SK-N-SH (cell line): ENCODE results near the gene MAPK11. TPM values are rescaled to one million over a fixed set of nuclear protein-coding genes. Genes with fewer than 3 reads are reported as not detected.
A peak's percentile ranks its signal among the peaks of the same experiment; 100 is the strongest.

ENCODE experiments used
- CTCF ChIA-PET: fragments of 300-600, 350-600 bp; formaldehyde crosslinking; extraction: SDS; loops from one replicate; lab custom pipeline; 2021; lab: Yijun Ruan, JAX
- POLR2A ChIA-PET: fragments of 350-600 bp; sonication (Branson Sonifier 250); formaldehyde crosslinking; extraction: SDS; loops from one replicate; lab custom pipeline; 2020; ENCODE audit warnings: antibody characterized with exemption, inconsistent platforms; lab: Yijun Ruan, JAX
- DNase-seq: peaks from one replicate; pipeline ENCODE4 v3.0.0; 2012
- H2AFZ ChIP-seq: fragments of 200-600 bp; sonication (generic); 2 replicates; pipeline ENCODE4 v1.8.1; 2016; ENCODE audit warnings: antibody characterized with exemption, mild to moderate bottlenecking, low read depth
- H3F3A ChIP-seq: fragments of 200-600 bp; sonication (generic); replicated peaks from 2 replicates; pipeline ENCODE3; 2016; ENCODE audit warnings: antibody characterized with exemption, mild to moderate bottlenecking; ENCODE audit not compliant: insufficient read depth
- H3K27ac ChIP-seq, 2 experiments: fragments of 200-500 bp in 1 of 2; fragments of 200-600 bp in 1 of 2; sonication (Bioruptor generic) in 1 of 2; sonication (generic), shearing (Covaris generic) in 1 of 2; 2 replicates each; pipeline versions ENCODE4 v1.5.1 to v1.6.1; 2014 to 2016; ENCODE audit warnings: low read depth in 2 of 2, inconsistent platforms in 1 of 2, low read length in 1 of 2, mild to moderate bottlenecking in 1 of 2, mixed read lengths in 1 of 2
- H3K27me3 ChIP-seq: fragments of 200-600 bp; sonication (generic), shearing (Covaris generic); 2 replicates; pipeline ENCODE4 v1.6.1; 2016; ENCODE audit warnings: mixed run types; ENCODE audit not compliant: insufficient read depth
- H3K36me3 ChIP-seq, 2 experiments: fragments of 200-500 bp in 1 of 2; fragments of 200-600 bp in 1 of 2; sonication (Bioruptor generic) in 1 of 2; sonication (generic) in 1 of 2; replicated peaks in 1 of 2; 2 replicates each; pipeline versions ENCODE3 to v1.5.1; 2014 to 2016; ENCODE audit warnings: low read length in 1 of 2, mild to moderate bottlenecking in 1 of 2; ENCODE audit not compliant: insufficient read depth in 2 of 2, control insufficient read depth in 1 of 2
- H3K4me1 ChIP-seq, 2 experiments: fragments of 200-500 bp in 1 of 2; fragments of 200-600 bp in 1 of 2; sonication (Bioruptor generic) in 1 of 2; sonication (generic), shearing (Covaris generic) in 1 of 2; 2 replicates each; pipeline versions ENCODE4 v1.5.1 to v1.6.1; 2014 to 2016; ENCODE audit warnings: low read depth in 1 of 2, low read length in 1 of 2, mixed run types in 1 of 2; ENCODE audit not compliant: insufficient read depth in 2 of 2, control insufficient read depth in 1 of 2
- H3K4me2 ChIP-seq: fragments of 200-600 bp; sonication (generic), shearing (Covaris generic); 2 replicates; pipeline ENCODE4 v1.6.1; 2017; ENCODE audit warnings: mixed run types
- H3K4me3 ChIP-seq, 2 experiments: fragments of 200-500 bp in 1 of 2; fragments of 200-600 bp in 1 of 2; sonication (Bioruptor generic) in 1 of 2; sonication (generic), shearing (Covaris generic) in 1 of 2; 2 replicates each; pipeline versions ENCODE4 v1.5.1 to v1.8.1; 2014 to 2016; ENCODE audit warnings: low read depth in 2 of 2, inconsistent platforms in 1 of 2, low read length in 1 of 2, mild to moderate bottlenecking in 1 of 2, mixed read lengths in 1 of 2, moderate library complexity in 1 of 2
- H3K79me2 ChIP-seq: fragments of 200-600 bp; sonication (generic); 2 replicates; pipeline ENCODE4 v1.8.1; 2017; ENCODE audit warnings: mild to moderate bottlenecking; ENCODE audit not compliant: insufficient read depth
- H3K9ac ChIP-seq: fragments of 200-600 bp; sonication (generic); 2 replicates; pipeline ENCODE4 v1.6.1; 2017; ENCODE audit warnings: mixed run types
- H3K9me2 ChIP-seq: fragments of 200-600 bp; sonication (generic); 2 replicates; pipeline ENCODE4 v1.6.1; 2017; ENCODE audit warnings: mixed run types
- H3K9me3 ChIP-seq: fragments of 200-600 bp; sonication (generic); 2 replicates; pipeline ENCODE4 v1.6.1; 2017; ENCODE audit warnings: mixed run types, mild to moderate bottlenecking, moderate library complexity
- H4K20me1 ChIP-seq: fragments of 200-600 bp; sonication (generic); 2 replicates; pipeline ENCODE4 v1.6.1; 2017; ENCODE audit warnings: mild to moderate bottlenecking, mixed run types; ENCODE audit not compliant: insufficient read depth
- FOXM1 ChIP-seq: IDR thresholded peaks from 2 replicates; pipeline ENCODE4 v1.4.0; 2012; ENCODE audit warnings: low read depth, mild to moderate bottlenecking
- MXI1 ChIP-seq: IDR thresholded peaks from 2 replicates; pipeline ENCODE4 v1.6.1; 2012; ENCODE audit warnings: mild to moderate bottlenecking, low read depth, low read length, improper control_type of control experiment
- POLR2AphosphoS5 ChIP-seq: IDR thresholded peaks from 2 replicates; pipeline ENCODE4 v1.6.1; 2012; ENCODE audit warnings: low read depth, low read length
- TAF1 ChIP-seq: IDR thresholded peaks from 2 replicates; pipeline ENCODE4 v1.6.1; 2012; ENCODE audit warnings: low read depth, mild to moderate bottlenecking, low read length, moderate library complexity, borderline replicate concordance
- WGBS: methylation state at CpG from one replicate; pipeline ENCODE4 v1.1.6; 2017; ENCODE audit warnings: low lambda C conversion rate; 5-methylcytosine and 5-hydroxymethylcytosine counted together
- polyA plus RNA-seq, 3 experiments: library from polyadenylated mRNA; depleted of rRNA; stranded (reverse); fragments of >200 nt; gene quantifications; 2 replicates each; pipeline ENCODE4 v1.2.3, GENCODE V29; 2012
- TF ChIP-seq, protein P1 (sequence below): IDR thresholded peaks from 2 replicates; pipeline ENCODE4; 2012
- TF ChIP-seq, protein P2 (sequence below): fragments of 200-600 bp; sonication (generic); IDR thresholded peaks from 2 replicates; pipeline ENCODE4 v1.6.1; 2017; ENCODE audit warnings: antibody characterized with exemption, mild to moderate bottlenecking, moderate library complexity
- TF ChIP-seq, protein P3 (sequence below): IDR thresholded peaks from 2 replicates; pipeline ENCODE4 v1.6.1; 2012; ENCODE audit warnings: mild to moderate bottlenecking, low read depth, low read length, moderate library complexity

MAPK11 gene
- polyA plus RNA-seq, 1 of the 3 experiments (the other 2 are of a cell fraction), result 36.0 TPM

DNA sequence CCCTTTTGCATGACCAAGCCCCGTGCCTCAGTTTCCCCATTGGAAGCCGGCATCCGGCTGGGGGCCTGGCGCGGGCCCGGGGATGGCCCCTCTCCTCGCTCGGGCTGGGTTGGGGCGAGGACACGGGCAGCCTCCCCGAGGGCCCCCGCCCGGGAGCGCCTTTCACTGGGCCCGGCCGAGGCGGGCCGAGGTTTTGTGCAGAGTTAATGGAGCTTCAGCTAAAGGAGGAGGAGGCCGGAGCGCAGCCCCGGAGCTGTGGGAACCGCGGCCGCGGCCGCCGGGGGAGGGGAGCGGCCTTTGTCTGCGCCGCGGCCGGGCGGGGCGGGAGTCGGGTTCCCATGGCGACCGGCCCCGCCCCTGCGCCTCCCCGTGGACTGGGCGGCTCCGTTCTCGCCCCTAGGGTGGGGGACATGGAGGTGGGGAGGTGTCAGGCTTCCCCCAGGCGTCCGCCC lies 1.4 kb upstream of the MAPK11 start:
- Histone ChIP-seq H3K9me3 (no peaks in the 10 kb centered on the region), H3F3A (peaks cover 36% of the 10 kb centered on the region), H3K9me2 (no peaks in the 10 kb centered on the region), H3K36me3 (peaks cover 8 to 26% of the 10 kb centered on the region in 2 experiments), H3K27ac (peak overlapping the region; percentile 53 to 85; a peak in 3 of 4 replicates)
- DNase-seq, result peak; percentile 93
- TF ChIP-seq TAF1 (no peak), FOXM1 (no peak), POLR2AphosphoS5 (0 out of 2 replicates have a peak, but pooled peaks have one; percentile 19), MXI1 (peak; percentile 58; the same call in 1 of the 2 replicates)
- TF ChIP-seq, protein P1, sequence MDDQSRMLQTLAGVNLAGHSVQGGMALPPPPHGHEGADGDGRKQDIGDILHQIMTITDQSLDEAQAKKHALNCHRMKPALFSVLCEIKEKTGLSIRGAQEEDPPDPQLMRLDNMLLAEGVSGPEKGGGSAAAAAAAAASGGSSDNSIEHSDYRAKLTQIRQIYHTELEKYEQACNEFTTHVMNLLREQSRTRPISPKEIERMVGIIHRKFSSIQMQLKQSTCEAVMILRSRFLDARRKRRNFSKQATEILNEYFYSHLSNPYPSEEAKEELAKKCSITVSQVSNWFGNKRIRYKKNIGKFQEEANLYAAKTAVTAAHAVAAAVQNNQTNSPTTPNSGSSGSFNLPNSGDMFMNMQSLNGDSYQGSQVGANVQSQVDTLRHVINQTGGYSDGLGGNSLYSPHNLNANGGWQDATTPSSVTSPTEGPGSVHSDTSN, result no peak
- TF ChIP-seq, protein P2, sequence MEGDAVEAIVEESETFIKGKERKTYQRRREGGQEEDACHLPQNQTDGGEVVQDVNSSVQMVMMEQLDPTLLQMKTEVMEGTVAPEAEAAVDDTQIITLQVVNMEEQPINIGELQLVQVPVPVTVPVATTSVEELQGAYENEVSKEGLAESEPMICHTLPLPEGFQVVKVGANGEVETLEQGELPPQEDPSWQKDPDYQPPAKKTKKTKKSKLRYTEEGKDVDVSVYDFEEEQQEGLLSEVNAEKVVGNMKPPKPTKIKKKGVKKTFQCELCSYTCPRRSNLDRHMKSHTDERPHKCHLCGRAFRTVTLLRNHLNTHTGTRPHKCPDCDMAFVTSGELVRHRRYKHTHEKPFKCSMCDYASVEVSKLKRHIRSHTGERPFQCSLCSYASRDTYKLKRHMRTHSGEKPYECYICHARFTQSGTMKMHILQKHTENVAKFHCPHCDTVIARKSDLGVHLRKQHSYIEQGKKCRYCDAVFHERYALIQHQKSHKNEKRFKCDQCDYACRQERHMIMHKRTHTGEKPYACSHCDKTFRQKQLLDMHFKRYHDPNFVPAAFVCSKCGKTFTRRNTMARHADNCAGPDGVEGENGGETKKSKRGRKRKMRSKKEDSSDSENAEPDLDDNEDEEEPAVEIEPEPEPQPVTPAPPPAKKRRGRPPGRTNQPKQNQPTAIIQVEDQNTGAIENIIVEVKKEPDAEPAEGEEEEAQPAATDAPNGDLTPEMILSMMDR, result peak; percentile 27; the same call in 1 of the 2 replicates
- TF ChIP-seq, protein P3, sequence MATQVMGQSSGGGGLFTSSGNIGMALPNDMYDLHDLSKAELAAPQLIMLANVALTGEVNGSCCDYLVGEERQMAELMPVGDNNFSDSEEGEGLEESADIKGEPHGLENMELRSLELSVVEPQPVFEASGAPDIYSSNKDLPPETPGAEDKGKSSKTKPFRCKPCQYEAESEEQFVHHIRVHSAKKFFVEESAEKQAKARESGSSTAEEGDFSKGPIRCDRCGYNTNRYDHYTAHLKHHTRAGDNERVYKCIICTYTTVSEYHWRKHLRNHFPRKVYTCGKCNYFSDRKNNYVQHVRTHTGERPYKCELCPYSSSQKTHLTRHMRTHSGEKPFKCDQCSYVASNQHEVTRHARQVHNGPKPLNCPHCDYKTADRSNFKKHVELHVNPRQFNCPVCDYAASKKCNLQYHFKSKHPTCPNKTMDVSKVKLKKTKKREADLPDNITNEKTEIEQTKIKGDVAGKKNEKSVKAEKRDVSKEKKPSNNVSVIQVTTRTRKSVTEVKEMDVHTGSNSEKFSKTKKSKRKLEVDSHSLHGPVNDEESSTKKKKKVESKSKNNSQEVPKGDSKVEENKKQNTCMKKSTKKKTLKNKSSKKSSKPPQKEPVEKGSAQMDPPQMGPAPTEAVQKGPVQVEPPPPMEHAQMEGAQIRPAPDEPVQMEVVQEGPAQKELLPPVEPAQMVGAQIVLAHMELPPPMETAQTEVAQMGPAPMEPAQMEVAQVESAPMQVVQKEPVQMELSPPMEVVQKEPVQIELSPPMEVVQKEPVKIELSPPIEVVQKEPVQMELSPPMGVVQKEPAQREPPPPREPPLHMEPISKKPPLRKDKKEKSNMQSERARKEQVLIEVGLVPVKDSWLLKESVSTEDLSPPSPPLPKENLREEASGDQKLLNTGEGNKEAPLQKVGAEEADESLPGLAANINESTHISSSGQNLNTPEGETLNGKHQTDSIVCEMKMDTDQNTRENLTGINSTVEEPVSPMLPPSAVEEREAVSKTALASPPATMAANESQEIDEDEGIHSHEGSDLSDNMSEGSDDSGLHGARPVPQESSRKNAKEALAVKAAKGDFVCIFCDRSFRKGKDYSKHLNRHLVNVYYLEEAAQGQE, result 0 out of 2 replicates have a peak, but pooled peaks have one; percentile 69
- TF ChIP-seq, all 33 proteins: peak for 4
- ChIA-PET POLR2A (interaction anchor here (0.6 to 1.1 kb wide), 3 partner anchors 23 to 99 kb away, joined by 3 read pairs; no protein-coding TSS in a partner anchor), CTCF (interaction anchor here (1.2 to 11.4 kb wide), 6 partner anchors 9 to 71 kb away, joined by 4 to 101 read pairs (median 42); partner anchors contain the start of genes DENND6B, HDAC10, MAPK12 and PPP6R2)
- Histone ChIP-seq H3K4me2 (peak overlapping the region; percentile 98), H3K27me3 (no peaks in the 10 kb centered on the region), H3K4me3 (peak overlapping the region; percentile 60 to 71), H3K79me2 (no peaks in the 10 kb centered on the region), H2AFZ (no peak overlapping the region), H4K20me1 (peaks cover 27% of the 10 kb centered on the region; the same call in 1 of the 2 replicates), H3K9ac (peak overlapping the region; percentile 66; the same call in 1 of the 2 replicates), H3K4me1 (peaks cover 7 to 23% of the 10 kb centered on the region in 2 experiments; a peak in 2 of 4 replicates)
- no CpG with 5 or more reads among the region's 45 CpGs for WGBS
